WTC11 (cell line): ENCODE results near the gene SEPSECS. TPM values are rescaled to one million over a fixed set of nuclear protein-coding genes. Genes with fewer than 3 reads are reported as not detected.

Source experiments
- ATAC-seq: fragments of 200-7000 bp; cut with Tn5 transposase; 2 replicates; pipeline ENCODE4 v1.10.0; 2021; ENCODE audit warnings: mild to moderate bottlenecking, moderate library complexity
- CTCF ChIA-PET: fragments of 300-600 bp; sonication (Branson Sonifier 250); formaldehyde crosslinking; loops from one replicate; lab custom pipeline; 2021; ENCODE audit warnings: antibody characterized with exemption; lab: Charles Lee
- POLR2A ChIA-PET: fragments of 350-600 bp; sonication (Branson Sonifier 250); formaldehyde crosslinking; loops from one replicate; lab custom pipeline; 2021; ENCODE audit warnings: antibody characterized with exemption; lab: Charles Lee
- DNase-seq: peaks from one replicate; pipeline ENCODE4 v3.0.0; 2021; ENCODE audit warnings: low spot score
- H3K27ac Mint-ChIP-seq: 2 replicates; pipeline ENCODE4 v1.8.0; 2021; ENCODE audit warnings: mixed read lengths
- H3K27me3 Mint-ChIP-seq: 2 replicates; pipeline ENCODE4 v1.8.0; 2021; ENCODE audit warnings: low read depth, mild to moderate bottlenecking, moderate library complexity, mixed read lengths
- H3K36me3 Mint-ChIP-seq: 2 replicates; pipeline ENCODE4 v1.8.0; 2021; ENCODE audit warnings: mixed read lengths
- H3K4me1 Mint-ChIP-seq: 2 replicates; pipeline ENCODE4 v1.8.0; 2022; ENCODE audit warnings: mixed read lengths
- H3K4me3 Mint-ChIP-seq: 2 replicates; pipeline ENCODE4 v1.8.0; 2021; ENCODE audit warnings: mild to moderate bottlenecking, moderate library complexity, mixed read lengths
- H3K9me3 Mint-ChIP-seq: 2 replicates; pipeline ENCODE4 v1.8.0; 2021; ENCODE audit warnings: mixed read lengths
- ARID4B ChIP-seq: sonication (generic); formaldehyde crosslinking; IDR thresholded peaks from 2 replicates; pipeline ENCODE4 v1.8.0; 2023; ENCODE audit warnings: missing genetic modification reagents, mild to moderate bottlenecking, borderline replicate concordance
- ATF2 ChIP-seq: sonication (generic); formaldehyde crosslinking; IDR thresholded peaks from 2 replicates; pipeline ENCODE4 v1.8.1; 2022; ENCODE audit warnings: low read depth, missing genetic modification reagents, borderline replicate concordance
- FOXJ3 ChIP-seq: sonication (generic); formaldehyde crosslinking; IDR thresholded peaks from 2 replicates; pipeline ENCODE4 v1.9.0; 2021; ENCODE audit warnings: missing genetic modification reagents, mild to moderate bottlenecking, borderline replicate concordance
- GRHL2 ChIP-seq: fragments of 250-450 bp; sonication (Bioruptor Pico); IDR thresholded peaks from 2 replicates; pipeline ENCODE4 v1.8.0; 2022; ENCODE audit warnings: mild to moderate bottlenecking, moderate library complexity; ENCODE audit not compliant: insufficient replicate concordance, severe bottlenecking
- JAZF1 ChIP-seq: fragments of 250-450 bp; sonication (Bioruptor Pico); IDR thresholded peaks from 2 replicates; pipeline ENCODE4 v1.9.0; 2021; ENCODE audit warnings: moderate library complexity, mild to moderate bottlenecking, inconsistent platforms
- JUN ChIP-seq: sonication (generic); formaldehyde crosslinking; IDR thresholded peaks from 2 replicates; pipeline ENCODE4 v1.8.0; 2023; ENCODE audit warnings: mild to moderate bottlenecking, missing genetic modification reagents
- MLX ChIP-seq: sonication (generic); formaldehyde crosslinking; IDR thresholded peaks from 2 replicates; pipeline ENCODE4 v1.8.1; 2023; ENCODE audit warnings: mild to moderate bottlenecking, missing genetic modification reagents, moderate library complexity
- NFYB ChIP-seq: sonication (generic); formaldehyde crosslinking; conservative IDR thresholded peaks from 2 replicates; pipeline ENCODE4 v1.8.0; 2022; ENCODE audit warnings: low read depth, missing genetic modification reagents
- NR2C2 ChIP-seq: sonication (generic); formaldehyde crosslinking; IDR thresholded peaks from 2 replicates; pipeline ENCODE4 v1.8.0; 2022; ENCODE audit warnings: mild to moderate bottlenecking, missing genetic modification reagents
- NR3C1 ChIP-seq: sonication (generic); formaldehyde crosslinking; conservative IDR thresholded peaks from 2 replicates; pipeline ENCODE4 v1.8.1; 2023; ENCODE audit warnings: low read depth, mild to moderate bottlenecking, missing genetic modification reagents
- OVOL2 ChIP-seq: fragments of 250-450 bp; sonication (Bioruptor Pico); IDR thresholded peaks from 2 replicates; pipeline ENCODE4 v1.9.0; 2021; ENCODE audit warnings: mild to moderate bottlenecking, borderline replicate concordance
- PRDM15 ChIP-seq: sonication (generic); formaldehyde crosslinking; IDR thresholded peaks from 2 replicates; pipeline ENCODE4 v1.8.0; 2022; ENCODE audit warnings: missing genetic modification reagents
- ZNF232 ChIP-seq: sonication (generic); formaldehyde crosslinking; IDR thresholded peaks from 2 replicates; pipeline ENCODE4 v1.8.0; 2022; ENCODE audit warnings: mild to moderate bottlenecking, missing genetic modification reagents
- total RNA-seq: library from RNA; stranded (reverse); gene quantifications from 3 replicates; pipeline ENCODE4 v1.2.3, GENCODE V29; 2021
- TF ChIP-seq, protein P1 (sequence below): fragments of 200-600 bp; IDR thresholded peaks from 2 replicates; pipeline ENCODE4 v1.8.0; 2022; ENCODE audit warnings: antibody characterized with exemption
- TF ChIP-seq, protein P2 (sequence below): sonication (generic); formaldehyde crosslinking; IDR thresholded peaks from 2 replicates; pipeline ENCODE4 v1.8.1; 2023; ENCODE audit warnings: mild to moderate bottlenecking, missing genetic modification reagents, moderate library complexity

The SEPSECS gene
- total RNA-seq, 1 experiment from 2014 or later = 6.2 TPM

DNA sequence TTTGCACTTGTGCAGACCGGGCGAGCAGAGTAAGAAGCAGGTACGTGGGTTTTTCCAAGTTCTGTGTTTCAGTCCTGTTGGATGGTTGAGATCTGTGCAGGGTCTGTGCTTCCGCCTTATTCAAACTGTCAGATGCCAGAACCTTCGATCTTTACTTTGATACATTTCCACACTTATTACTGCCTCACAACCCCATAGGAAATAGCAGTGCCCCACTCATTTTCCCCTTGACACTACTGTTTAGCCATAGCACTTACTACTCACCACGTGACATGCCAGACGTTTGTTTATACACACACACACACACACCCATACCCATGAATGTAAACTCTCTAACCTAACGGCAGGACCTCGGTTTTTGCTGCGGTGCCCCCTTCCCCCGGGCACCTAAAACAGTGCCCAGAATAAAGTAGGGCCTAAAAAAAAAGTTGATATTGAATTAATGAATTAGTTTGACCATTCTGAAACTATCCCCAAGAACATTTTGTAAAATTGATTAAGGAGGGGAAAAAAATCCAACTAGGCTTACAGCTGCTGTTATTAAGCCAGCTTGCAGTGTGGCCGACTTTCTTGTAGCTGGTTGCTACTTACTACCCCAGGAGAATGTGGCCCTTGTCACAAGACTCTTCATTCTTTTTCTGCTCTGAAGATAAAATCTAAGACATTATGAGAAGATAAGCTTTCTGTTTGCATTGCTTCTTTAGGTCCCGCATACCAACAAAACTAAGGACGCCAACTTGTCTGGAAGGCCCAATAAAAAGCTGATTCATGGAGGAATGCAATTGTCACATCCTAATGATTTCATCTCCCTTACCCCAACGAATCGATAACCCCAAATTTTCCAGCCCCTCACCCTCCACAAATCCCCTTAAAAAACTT, 704 bp upstream of the SEPSECS start:
- DNase-seq = no peak
- Mint-ChIP-seq H3K9me3 (no peaks in the 10 kb centered on the region; the same call in 1 of the 2 replicates), H3K36me3 (no peaks in the 10 kb centered on the region), H3K27me3 (no peaks in the 10 kb centered on the region), H3K4me1 (peaks cover 25% of the 10 kb centered on the region), H3K4me3 (peak overlapping the region; percentile 88), H3K27ac (peak overlapping the region; percentile 44)
- peak; percentile 10 for ATAC-seq
- ChIA-PET CTCF (interaction anchor here (0.7 to 2.9 kb wide), 7 partner anchors 16 to 206 kb away, joined by 3 to 22 read pairs (median 4); partner anchors contain the start of gene ZCCHC4), POLR2A (no interaction called here)
- TF ChIP-seq, protein P1, sequence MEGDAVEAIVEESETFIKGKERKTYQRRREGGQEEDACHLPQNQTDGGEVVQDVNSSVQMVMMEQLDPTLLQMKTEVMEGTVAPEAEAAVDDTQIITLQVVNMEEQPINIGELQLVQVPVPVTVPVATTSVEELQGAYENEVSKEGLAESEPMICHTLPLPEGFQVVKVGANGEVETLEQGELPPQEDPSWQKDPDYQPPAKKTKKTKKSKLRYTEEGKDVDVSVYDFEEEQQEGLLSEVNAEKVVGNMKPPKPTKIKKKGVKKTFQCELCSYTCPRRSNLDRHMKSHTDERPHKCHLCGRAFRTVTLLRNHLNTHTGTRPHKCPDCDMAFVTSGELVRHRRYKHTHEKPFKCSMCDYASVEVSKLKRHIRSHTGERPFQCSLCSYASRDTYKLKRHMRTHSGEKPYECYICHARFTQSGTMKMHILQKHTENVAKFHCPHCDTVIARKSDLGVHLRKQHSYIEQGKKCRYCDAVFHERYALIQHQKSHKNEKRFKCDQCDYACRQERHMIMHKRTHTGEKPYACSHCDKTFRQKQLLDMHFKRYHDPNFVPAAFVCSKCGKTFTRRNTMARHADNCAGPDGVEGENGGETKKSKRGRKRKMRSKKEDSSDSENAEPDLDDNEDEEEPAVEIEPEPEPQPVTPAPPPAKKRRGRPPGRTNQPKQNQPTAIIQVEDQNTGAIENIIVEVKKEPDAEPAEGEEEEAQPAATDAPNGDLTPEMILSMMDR = no peak
- TF ChIP-seq, protein P2, sequence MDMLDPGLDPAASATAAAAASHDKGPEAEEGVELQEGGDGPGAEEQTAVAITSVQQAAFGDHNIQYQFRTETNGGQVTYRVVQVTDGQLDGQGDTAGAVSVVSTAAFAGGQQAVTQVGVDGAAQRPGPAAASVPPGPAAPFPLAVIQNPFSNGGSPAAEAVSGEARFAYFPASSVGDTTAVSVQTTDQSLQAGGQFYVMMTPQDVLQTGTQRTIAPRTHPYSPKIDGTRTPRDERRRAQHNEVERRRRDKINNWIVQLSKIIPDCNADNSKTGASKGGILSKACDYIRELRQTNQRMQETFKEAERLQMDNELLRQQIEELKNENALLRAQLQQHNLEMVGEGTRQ = peak; percentile 50; the same call in 1 of the 2 replicates

- Mint-ChIP-seq H3K4me3 (peak overlapping the region; percentile 88), H3K27ac (no peak overlapping the region), H3K27me3 (no peaks in the 10 kb centered on the region), H3K36me3 (no peaks in the 10 kb centered on the region), H3K9me3 (no peaks in the 10 kb centered on the region), H3K4me1 (peaks cover 25% of the 10 kb centered on the region)
- TF ChIP-seq ZNF232 (CRISPR knock-in tag) = no peak
- TF ChIP-seq ATF2 (CRISPR knock-in tag) = no peak
- no peak for TF ChIP-seq MLX
- no peak for DNase-seq
- ATAC-seq = no peak
- ChIA-PET POLR2A (no interaction called here), CTCF (interaction anchor here (1.7 to 2.9 kb wide), 2 partner anchors 14 to 154 kb away, joined by 10 to 22 read pairs; partner anchors contain the start of gene ZCCHC4)
These were observed 1.4 kb downstream of the SEPSECS start for GRCh38 chr4:25158817-25159216.

DNA sequence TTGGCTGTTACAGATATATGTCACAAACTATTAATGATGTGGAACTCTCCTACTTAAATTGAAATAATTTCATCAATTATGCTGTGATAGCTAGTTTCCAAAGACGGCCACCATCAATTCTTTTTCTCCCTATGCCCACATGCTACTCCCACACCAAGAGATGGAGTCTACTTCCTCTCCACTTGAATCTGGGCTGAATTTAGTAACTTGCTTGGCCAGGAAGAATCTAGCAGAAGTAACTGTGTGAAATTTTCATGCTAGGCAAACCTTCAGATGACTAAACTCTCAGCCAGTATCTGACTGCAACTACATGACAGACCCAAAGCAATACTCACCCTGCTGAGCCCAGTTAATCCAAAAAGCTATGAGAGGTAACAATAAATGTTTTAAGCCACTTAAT, 3.2 kb downstream of the SEPSECS start:
- ATAC-seq (no peak), DNase-seq (no peak)
- ChIA-PET POLR2A (no interaction called here), CTCF (no interaction called here)
- Mint-ChIP-seq H3K27ac (no peak overlapping the region), H3K4me1 (peaks cover 25% of the 10 kb centered on the region), H3K4me3 (no peak overlapping the region), H3K36me3 (no peaks in the 10 kb centered on the region), H3K27me3 (no peaks in the 10 kb centered on the region), H3K9me3 (no peaks in the 10 kb centered on the region)
- TF ChIP-seq FOXJ3 (CRISPR knock-in tag) (no peak), NFYB (no peak), OVOL2 (CRISPR knock-in tag) (no peak), JAZF1 (CRISPR knock-in tag) (no peak), GRHL2 (no peak), JUN (CRISPR knock-in tag) (no peak), NR2C2 (CRISPR knock-in tag) (no peak), NR3C1 (CRISPR knock-in tag) (no peak), PRDM15 (no peak), ARID4B (CRISPR knock-in tag) (no peak)
